ENCODE results near the gene DMRTA2. TPM values are rescaled to one million over a fixed set of nuclear protein-coding genes. Genes with fewer than 3 reads are reported as not detected.
A peak's percentile ranks its signal among the peaks of the same experiment; 100 is the strongest.

Gene DMRTA2
- not detected for total RNA-seq (ENCODE audit: unreplicated experiment)
- long read RNA-seq = 0 reads

- DNase-seq (ENCODE audit: low spot score) = peak; percentile 59
- Mint-ChIP-seq H3K36me3 (ENCODE audit: low read depth, unreplicated experiment) (peaks cover 11% of the 10 kb centered on the region), H3K27ac (ENCODE audit: unreplicated experiment) (no peak within 1 kb of the TSS), H3K27me3 (ENCODE audit: unreplicated experiment) (peaks cover 50% of the 10 kb centered on the region), H3K9me3 (ENCODE audit: unreplicated experiment) (no peaks in the 10 kb centered on the region), H3K4me1 (ENCODE audit: unreplicated experiment) (peaks cover 42% of the 10 kb centered on the region), H3K4me3 (ENCODE audit: unreplicated experiment) (peak within 1 kb of the TSS; percentile 79)
- no peak for TF ChIP-seq CTCF (IDR thresholded peaks at IDR 0.05; ENCODE audit: unreplicated experiment)
Measured at GRCh38 chr1:50422946-50423669, at the start of gene DMRTA2. TSS of gene DMRTA2 (minus strand) at chr1:50423443. CDS start at chr1:50421536, 1,907 bp downstream.

GRCh38 chr1:50471967-50472366 is 48.7 kb upstream of the DMRTA2 start:
- Mint-ChIP-seq H3K9me3 (ENCODE audit: unreplicated experiment) (no peaks in the 10 kb centered on the region), H3K36me3 (ENCODE audit: low read depth, unreplicated experiment) (no peaks in the 10 kb centered on the region), H3K27me3 (ENCODE audit: unreplicated experiment) (no peaks in the 10 kb centered on the region), H3K4me3 (ENCODE audit: unreplicated experiment) (no peak overlapping the region), H3K4me1 (ENCODE audit: unreplicated experiment) (no peaks in the 10 kb centered on the region), H3K27ac (ENCODE audit: unreplicated experiment) (no peak overlapping the region)
- TF ChIP-seq CTCF (IDR thresholded peaks at IDR 0.05; ENCODE audit: unreplicated experiment) = no peak
- DNase-seq (ENCODE audit: low spot score) = no peak

GRCh38 chr1:50462964-50463363 is 39.7 kb upstream of the DMRTA2 start:
- TF ChIP-seq CTCF (IDR thresholded peaks at IDR 0.05; ENCODE audit: unreplicated experiment) = no peak
- H3K27ac Mint-ChIP-seq (ENCODE audit: unreplicated experiment) = no peak overlapping the region
- no peak for DNase-seq (ENCODE audit: low spot score)
- no peaks in the 10 kb centered on the region for H3K36me3 Mint-ChIP-seq (ENCODE audit: low read depth, unreplicated experiment)
- no peak overlapping the region for H3K4me3 Mint-ChIP-seq (ENCODE audit: unreplicated experiment)
- no peaks in the 10 kb centered on the region for H3K27me3 Mint-ChIP-seq (ENCODE audit: unreplicated experiment)
- no peaks in the 10 kb centered on the region for H3K4me1 Mint-ChIP-seq (ENCODE audit: unreplicated experiment)
- no peaks in the 10 kb centered on the region for H3K9me3 Mint-ChIP-seq (ENCODE audit: unreplicated experiment)

GRCh38 chr1:50458507-50458906 is 35.3 kb upstream of the DMRTA2 start:
- H3K27ac Mint-ChIP-seq (ENCODE audit: unreplicated experiment) = no peak overlapping the region
- H3K4me3 Mint-ChIP-seq (ENCODE audit: unreplicated experiment) = no peak overlapping the region
- no peaks in the 10 kb centered on the region for H3K9me3 Mint-ChIP-seq (ENCODE audit: unreplicated experiment)
- no peaks in the 10 kb centered on the region for H3K27me3 Mint-ChIP-seq (ENCODE audit: unreplicated experiment)
- no peaks in the 10 kb centered on the region for H3K36me3 Mint-ChIP-seq (ENCODE audit: low read depth, unreplicated experiment)
- DNase-seq (ENCODE audit: low spot score) = no peak
- TF ChIP-seq CTCF (IDR thresholded peaks at IDR 0.05; ENCODE audit: unreplicated experiment) = no peak
- no peaks in the 10 kb centered on the region for H3K4me1 Mint-ChIP-seq (ENCODE audit: unreplicated experiment)

GRCh38 chr1:50454911-50455310 is 31.7 kb upstream of the DMRTA2 start:
- Mint-ChIP-seq H3K27ac (ENCODE audit: unreplicated experiment) (no peak overlapping the region), H3K4me1 (ENCODE audit: unreplicated experiment) (no peaks in the 10 kb centered on the region), H3K4me3 (ENCODE audit: unreplicated experiment) (no peak overlapping the region), H3K9me3 (ENCODE audit: unreplicated experiment) (no peaks in the 10 kb centered on the region), H3K27me3 (ENCODE audit: unreplicated experiment) (no peaks in the 10 kb centered on the region), H3K36me3 (ENCODE audit: low read depth, unreplicated experiment) (no peaks in the 10 kb centered on the region)
- DNase-seq (ENCODE audit: low spot score) = no peak
- no peak for TF ChIP-seq CTCF (IDR thresholded peaks at IDR 0.05; ENCODE audit: unreplicated experiment)
